IMR-90 (cell line): ENCODE results near the gene IGFBPL1. TPM values are rescaled to one million over a fixed set of nuclear protein-coding genes. Genes with fewer than 3 reads are reported as not detected.

Source experiments
- ATAC-seq: fragments of 200-7000 bp; cut with Tn5 transposase; 2 replicates; pipeline ENCODE4 v1.9.1; 2020; ENCODE audit warnings: low read depth, mild to moderate bottlenecking, moderate library complexity
- BruUV-seq: library from RNA; stranded (reverse); fragments of 400-500 nt; replicated peaks from 2 replicates; lab custom pipeline; 2021; lab: Mats Ljungman, UMichigan
- CTCF ChIA-PET: fragments of 300-600 bp; formaldehyde crosslinking; extraction: SDS; loops from one replicate; lab custom pipeline; 2021; ENCODE audit warnings: antibody characterized with exemption; lab: Yijun Ruan, JAX
- POLR2A ChIA-PET: fragments of 300-600 bp; sonication (Branson Sonifier 250); formaldehyde crosslinking; loops from one replicate; lab custom pipeline; 2022; ENCODE audit warnings: antibody characterized with exemption; ENCODE audit not compliant: unreplicated experiment; lab: Charles Lee
- DNase-seq: peaks from one replicate; pipeline ENCODE4 v3.0.0; 2013
- H2AFZ ChIP-seq: replicated peaks from 2 replicates; pipeline ENCODE3; 2013; ENCODE audit warnings: low read length, mild to moderate bottlenecking; ENCODE audit not compliant: poor library complexity
- H2AK5ac ChIP-seq: 2 replicates; pipeline ENCODE4 v1.6.1; 2013; ENCODE audit warnings: low read depth, low read length, inconsistent platforms
- H2AK9ac ChIP-seq: replicated peaks from 2 replicates; pipeline ENCODE3; 2013; ENCODE audit warnings: mild to moderate bottlenecking, low read depth, low read length, moderate library complexity; ENCODE audit not compliant: poor library complexity
- H2BK120ac ChIP-seq: 2 replicates; pipeline ENCODE4 v1.6.1; 2013; ENCODE audit warnings: low read depth, low read length, inconsistent platforms
- H2BK15ac ChIP-seq: 3 replicates; pipeline ENCODE4 v1.6.1; 2013; ENCODE audit warnings: low read depth, low read length, inconsistent platforms
- H2BK20ac ChIP-seq: 2 replicates; pipeline ENCODE4 v1.6.1; 2013; ENCODE audit warnings: low read depth, mild to moderate bottlenecking, inconsistent platforms, low read length, moderate library complexity
- H2BK5ac ChIP-seq: 2 replicates; pipeline ENCODE4 v1.6.1; 2013; ENCODE audit warnings: mild to moderate bottlenecking, low read depth, low read length, inconsistent platforms; ENCODE audit not compliant: poor library complexity, severe bottlenecking
- H3K14ac ChIP-seq: replicated peaks from 2 replicates; pipeline ENCODE4 v1.6.1; 2013; ENCODE audit warnings: low read depth, low read length, inconsistent platforms
- H3K18ac ChIP-seq: 2 replicates; pipeline ENCODE4 v1.6.1; 2013; ENCODE audit warnings: low read depth, low read length, control low read depth
- H3K23ac ChIP-seq: 2 replicates; pipeline ENCODE4 v1.6.1; 2013; ENCODE audit warnings: low read depth, low read length, inconsistent platforms
- H3K27ac ChIP-seq: 2 replicates; pipeline ENCODE4 v1.5.1; 2013; ENCODE audit warnings: mild to moderate bottlenecking, control low read depth, low read length; ENCODE audit not compliant: insufficient read depth
- H3K27me3 ChIP-seq: 2 replicates; pipeline ENCODE4 v1.6.1; 2013; ENCODE audit warnings: low read length; ENCODE audit not compliant: control insufficient read depth, insufficient read depth
- H3K36me3 ChIP-seq: 2 replicates; pipeline ENCODE4 v1.6.1; 2013; ENCODE audit warnings: low read length, mixed read lengths; ENCODE audit not compliant: control insufficient read depth, insufficient read depth
- H3K4ac ChIP-seq: 2 replicates; pipeline ENCODE4 v1.6.1; 2013; ENCODE audit warnings: low read depth, low read length, inconsistent platforms
- H3K4me1 ChIP-seq: 2 replicates; pipeline ENCODE4 v1.6.1; 2013; ENCODE audit warnings: low read length, mixed read lengths; ENCODE audit not compliant: control insufficient read depth, insufficient read depth
- H3K4me2 ChIP-seq: 2 replicates; pipeline ENCODE4 v1.6.1; 2013; ENCODE audit warnings: low read depth, mild to moderate bottlenecking, control low read depth, low read length, moderate library complexity
- H3K4me3 ChIP-seq: 2 replicates; pipeline ENCODE4 v1.5.1; 2013; ENCODE audit warnings: low read depth, mild to moderate bottlenecking, control low read depth, low read length, moderate library complexity; ENCODE audit not compliant: insufficient read depth
- H3K56ac ChIP-seq: 2 replicates; pipeline ENCODE4 v1.6.1; 2013; ENCODE audit warnings: low read length, inconsistent platforms; ENCODE audit not compliant: insufficient read depth; ENCODE audit errors: extremely low read depth
- H3K79me1 ChIP-seq, 2 experiments: 2 replicates each; pipeline ENCODE4 v1.6.1; 2013; ENCODE audit warnings: low read length in 2 of 2, inconsistent platforms in 1 of 2, low read depth in 1 of 2
- H3K9ac ChIP-seq: 2 replicates; pipeline ENCODE4 v1.6.1; 2013; ENCODE audit warnings: low read depth, low read length, control low read depth
- H3K9me1 ChIP-seq: 2 replicates; pipeline ENCODE4 v1.6.1; 2013; ENCODE audit warnings: low read length, inconsistent platforms; ENCODE audit not compliant: insufficient read depth
- H3K9me3 ChIP-seq: 2 replicates; pipeline ENCODE4 v1.6.1; 2013; ENCODE audit warnings: low read length; ENCODE audit not compliant: control insufficient read depth, insufficient read depth
- H4K20me1 ChIP-seq: 2 replicates; pipeline ENCODE4 v1.6.1; 2013; ENCODE audit warnings: low read length, inconsistent platforms; ENCODE audit not compliant: insufficient read depth
- H4K5ac ChIP-seq: 2 replicates; pipeline ENCODE4 v1.6.1; 2013; ENCODE audit warnings: mild to moderate bottlenecking, low read depth, low read length, control low read depth
- H4K8ac ChIP-seq, 2 experiments: 2 replicates each; pipeline ENCODE4 v1.6.1; 2013; ENCODE audit warnings: low read depth in 2 of 2, low read length in 2 of 2, control low read depth in 1 of 2, inconsistent platforms in 1 of 2
- H4K91ac ChIP-seq: 2 replicates; pipeline ENCODE4 v1.6.1; 2013; ENCODE audit warnings: low read depth, low read length, inconsistent platforms; ENCODE audit not compliant: insufficient read depth
- BHLHE40 ChIP-seq: fragments of 150-350 bp; IDR thresholded peaks from 2 replicates; pipeline ENCODE4 v1.6.1; 2016; ENCODE audit warnings: mild to moderate bottlenecking, low read depth, low read length
- CEBPB ChIP-seq: IDR thresholded peaks from 2 replicates; pipeline ENCODE4 v1.6.1; 2012; ENCODE audit warnings: low read depth, low read length, improper control_type of control experiment
- CHD1 ChIP-seq: IDR thresholded peaks from 2 replicates; pipeline ENCODE4 v1.6.1; 2012; ENCODE audit warnings: low read depth, low read length, improper control_type of control experiment
- CTCF ChIP-seq: conservative IDR thresholded peaks from 2 replicates; pipeline ENCODE4 v1.5.1; 2012; ENCODE audit warnings: mild to moderate bottlenecking, low read depth, low read length, improper control_type of control experiment
- FOS ChIP-seq: fragments of 150-350 bp; IDR thresholded peaks from 2 replicates; pipeline ENCODE4 v1.6.1; 2016; ENCODE audit warnings: low read depth, low read length
- MAFK ChIP-seq: IDR thresholded peaks from 2 replicates; pipeline ENCODE4 v1.6.1; 2012; ENCODE audit warnings: low read depth, low read length, improper control_type of control experiment
- MAZ ChIP-seq: IDR thresholded peaks from 2 replicates; pipeline ENCODE4 v1.6.1; 2012; ENCODE audit warnings: low read depth, mild to moderate bottlenecking, low read length, improper control_type of control experiment, moderate library complexity, borderline replicate concordance
- MXI1 ChIP-seq: IDR thresholded peaks from 2 replicates; pipeline ENCODE4 v1.6.1; 2012; ENCODE audit warnings: low read depth, mild to moderate bottlenecking, low read length, moderate library complexity, borderline replicate concordance
- NFE2L2 ChIP-seq: fragments of 150-350 bp; IDR thresholded peaks from 2 replicates; pipeline ENCODE4 v1.6.1; 2016; ENCODE audit warnings: low read depth, mild to moderate bottlenecking, low read length
- RAD21 ChIP-seq: IDR thresholded peaks from 2 replicates; pipeline ENCODE4 v1.6.1; 2012; ENCODE audit warnings: low read length, improper control_type of control experiment
- RCOR1 ChIP-seq: IDR thresholded peaks from 2 replicates; pipeline ENCODE4 v1.6.1; 2012; ENCODE audit warnings: mild to moderate bottlenecking, low read length, improper control_type of control experiment; ENCODE audit not compliant: insufficient replicate concordance
- RFX5 ChIP-seq: IDR thresholded peaks from 2 replicates; pipeline ENCODE4 v1.8.0; 2012; ENCODE audit warnings: low read depth, mild to moderate bottlenecking, low read length, moderate library complexity
- SMC3 ChIP-seq: fragments of 150-350 bp; IDR thresholded peaks from 2 replicates; pipeline ENCODE4 v1.6.1; 2016; ENCODE audit warnings: low read depth, mild to moderate bottlenecking, antibody characterized with exemption, low read length, moderate library complexity
- WGBS, 2 experiments: methylation state at CpG; one replicate each; pipeline versions ENCODE4 v1.1.5 to v1.1.7; 2013; ENCODE audit warnings: missing lambda C conversion rate in 2 of 2; ENCODE audit not compliant: insufficient read length in 1 of 2; ENCODE audit errors: extremely low coverage in 2 of 2; 5-methylcytosine and 5-hydroxymethylcytosine counted together
- dilution Hi-C: fragments of 300-500 bp; cut with HindIII; formaldehyde crosslinking; loops from one replicate; pipeline ENCODE4 v1.14.3; 2018; ENCODE audit warnings: low sequenced_read_pairs; ENCODE audit not compliant: unreplicated experiment
- in situ Hi-C: fragments of 300-500 bp; cut with MboI; formaldehyde crosslinking; loops from 3 replicates; pipeline ENCODE4 v1.14.3; 2019; ENCODE audit warnings: low sequenced_read_pairs, inconsistent platforms, mixed read lengths
- intact Hi-C: fragments of 100-400 bp; cut with micrococcal nuclease; formaldehyde crosslinking; loops from 2 replicates; pipeline ENCODE4 v1.10.0; 2022
- polyA plus RNA-seq, 3 experiments: library from polyadenylated mRNA; depleted of rRNA; stranded (reverse); fragments of >200 nt; gene quantifications; 2 replicates each; pipeline ENCODE4 v1.2.3, GENCODE V29; 2012; ENCODE audit warnings: low replicate concordance in 1 of 3
- total RNA-seq: library from RNA; depleted of rRNA; stranded (reverse); fragments of >200 nt; gene quantifications from 2 replicates; pipeline ENCODE4 v1.2.3, GENCODE V29; 2012

Gene IGFBPL1
- total and polyA plus RNA-seq, 2 of the 4 experiments (the other 2 are of a cell fraction) = not detected

GRCh38 chr9:38419181-38419580 lies 5.1 kb downstream of the IGFBPL1 start:
- ATAC-seq = no peak

More at GRCh38 chr9:38419181-38419580, 5.1 kb downstream of the IGFBPL1 start:
- no peaks in the 10 kb centered on the region for H3K4me1 ChIP-seq
- dilution Hi-C loops = no loop called here
- H4K5ac ChIP-seq = no peak overlapping the region
- H3K9ac ChIP-seq = no peak overlapping the region
- H3K27ac ChIP-seq = no peak overlapping the region
- H3K14ac ChIP-seq = no peak overlapping the region
- H3K9me1 ChIP-seq = no peaks in the 10 kb centered on the region
- H3K4me3 ChIP-seq = no peak overlapping the region
- H3K56ac ChIP-seq = no peak overlapping the region
- no peak overlapping the region for H2AK5ac ChIP-seq
- no peak overlapping the region for H3K4ac ChIP-seq
- no peak overlapping the region for H2BK20ac ChIP-seq
- no peaks in the 10 kb centered on the region for H4K20me1 ChIP-seq
- no peak for DNase-seq
- no peaks in the 10 kb centered on the region for H3K79me1 ChIP-seq
- 100% methylated on average over 1 of the region's 5 CpGs; no CpG with 5 or more reads in 1 of the 2 experiments for WGBS, 2 experiments
- H3K23ac ChIP-seq = no peak overlapping the region
- ChIA-PET POLR2A (no interaction called here), CTCF (no interaction called here)
- H2AFZ ChIP-seq = no peak overlapping the region
- H3K4me2 ChIP-seq = no peak overlapping the region
- H4K91ac ChIP-seq = no peak overlapping the region
- intact Hi-C loops = no loop called here
- no peak overlapping the region for H2BK15ac ChIP-seq
- BruUV-seq = no TSS peak
- H3K18ac ChIP-seq = no peak overlapping the region
- in situ Hi-C loops = no loop called here
- H3K9me3 ChIP-seq = no peaks in the 10 kb centered on the region
- no peak overlapping the region for H2BK5ac ChIP-seq
- peaks cover 74% of the 10 kb centered on the region for H3K27me3 ChIP-seq
- H2BK120ac ChIP-seq = no peak overlapping the region
- H4K8ac ChIP-seq = no peak overlapping the region
- H2AK9ac ChIP-seq = no peak overlapping the region
- H3K36me3 ChIP-seq = no peaks in the 10 kb centered on the region
- no peak for TF ChIP-seq RCOR1
- TF ChIP-seq CHD1 = no peak
- TF ChIP-seq FOS = no peak
- no peak for TF ChIP-seq CTCF
- no peak for TF ChIP-seq MAZ
- no peak for TF ChIP-seq RAD21
- no peak for TF ChIP-seq BHLHE40
- no peak for TF ChIP-seq RFX5
- no peak for TF ChIP-seq MXI1
- TF ChIP-seq CEBPB = no peak
- TF ChIP-seq NFE2L2 = no peak
- no peak for TF ChIP-seq MAFK
- no peak for TF ChIP-seq SMC3
